GM18868 (cell line): ENCODE results near the gene PRR14.

ENCODE experiments used
- ATAC-seq: cut with Tn5 transposase; IDR thresholded peaks from one replicate; pipeline ENCODE4 v1.9.1; 2021; ENCODE audit warnings: mild to moderate bottlenecking, moderate library complexity; ENCODE audit not compliant: unreplicated experiment

PRR14 gene

DNA sequence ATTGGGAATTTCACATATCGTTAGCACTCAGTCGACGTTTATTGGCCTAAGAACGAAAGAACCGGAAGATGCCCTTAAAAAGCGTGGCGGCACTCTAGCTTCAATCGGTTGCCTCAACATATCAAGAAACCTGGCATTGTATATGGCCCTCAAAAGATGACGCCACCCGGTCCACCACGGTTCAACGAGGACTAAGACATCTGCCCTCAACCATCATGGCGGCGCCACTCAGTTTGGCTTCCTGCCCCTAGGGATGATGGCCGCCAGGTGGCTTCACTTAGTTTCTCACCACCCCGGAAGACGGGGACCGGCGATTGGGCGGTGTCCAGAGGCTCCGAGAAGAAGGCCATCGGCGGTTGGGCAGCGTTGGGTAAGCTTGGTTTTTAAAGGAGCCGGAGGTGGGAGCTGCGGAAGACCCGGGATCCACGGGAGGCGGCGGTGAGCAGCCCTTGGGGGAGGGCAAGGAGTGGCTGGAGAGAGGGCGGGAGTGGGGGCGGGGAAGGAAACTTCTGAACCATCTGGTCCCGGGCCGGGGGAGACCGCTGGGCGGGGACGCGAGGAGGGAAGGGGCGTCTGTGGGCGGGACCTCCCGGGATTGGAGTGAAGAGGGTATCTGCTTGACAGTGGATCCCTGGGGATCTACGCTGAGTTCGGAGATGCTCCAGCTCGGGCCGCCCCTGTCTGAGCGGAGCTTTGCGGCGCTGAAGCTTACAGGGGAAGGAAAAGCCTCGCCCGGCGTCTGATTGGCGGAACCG is at the start of gene PRR14:
PRR14 (plus strand) TSS at position 592 of the 755 bp plus-strand sequence. CDS start 686 bp downstream, outside the sequence.
- ATAC-seq, result peak; percentile 81

DNA sequence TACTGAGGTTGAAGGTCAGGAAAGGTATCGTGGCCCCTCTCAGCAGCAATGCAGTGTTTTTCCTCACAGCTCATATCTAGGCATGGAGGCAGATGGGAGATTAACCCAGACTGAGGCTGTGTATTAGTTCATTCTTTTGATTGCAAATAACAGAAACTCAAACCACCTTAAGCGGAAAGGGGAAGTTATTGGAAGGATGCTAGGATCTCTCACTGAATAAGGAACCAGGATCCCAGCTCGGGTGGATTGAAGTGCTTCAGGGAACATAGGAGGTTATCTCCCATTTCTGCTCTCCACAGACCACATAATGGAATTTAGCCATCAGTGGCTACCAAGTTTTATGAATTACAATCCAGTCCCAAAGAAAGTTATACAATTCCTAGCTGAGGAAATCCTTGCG is 48.8 kb upstream of the PRR14 start:
- ATAC-seq, result no peak

DNA sequence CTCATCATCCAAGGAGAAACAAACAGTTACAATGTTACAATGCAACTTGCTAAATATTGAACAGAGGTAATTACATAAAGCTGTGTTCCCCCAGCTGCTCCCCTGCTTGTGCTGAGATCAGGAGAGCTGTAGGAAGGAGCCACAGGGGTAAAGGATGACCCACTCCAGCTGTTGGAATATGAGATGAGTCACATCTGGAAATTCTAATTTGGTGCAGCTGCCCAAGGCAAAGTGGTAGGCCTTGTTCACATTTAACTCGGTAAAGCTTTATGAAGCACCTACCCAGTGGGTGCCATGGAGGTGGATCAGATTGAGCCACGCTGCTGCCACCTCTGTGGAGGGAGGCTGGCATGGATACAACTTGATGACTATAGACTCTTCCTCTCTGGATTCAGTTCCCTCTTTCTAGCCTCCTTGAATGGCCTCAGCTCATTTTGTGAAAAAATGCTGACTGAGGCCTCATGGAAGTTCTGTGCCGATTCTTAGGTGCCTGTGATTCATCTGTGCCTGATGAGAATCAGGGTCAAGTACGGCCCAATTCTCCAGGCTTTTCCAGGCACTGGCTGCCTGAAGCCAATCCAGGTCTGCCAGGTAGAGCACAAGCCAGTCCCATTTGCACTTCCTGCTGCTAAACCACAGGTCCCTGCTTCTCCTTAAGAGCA is 48.0 kb upstream of the PRR14 start:
- ATAC-seq, result no peak

DNA sequence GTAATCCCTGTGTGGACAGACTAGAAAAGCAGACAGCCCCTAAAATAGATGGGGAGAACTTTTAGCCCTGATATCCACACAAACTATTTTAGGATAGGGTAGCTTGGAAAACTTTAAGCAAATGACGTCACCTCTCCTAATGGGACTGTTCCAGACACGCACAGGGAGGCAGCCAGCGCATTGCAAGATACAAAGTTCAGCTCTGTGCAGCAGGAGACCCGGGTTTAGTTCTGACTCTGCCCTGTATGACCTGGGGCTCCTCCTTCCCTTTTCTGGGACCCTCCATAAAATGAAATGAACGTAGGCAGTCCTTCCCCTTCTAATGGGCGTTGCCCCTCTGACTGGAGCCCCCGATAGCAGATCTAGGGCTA is 46.8 kb upstream of the PRR14 start:
- ATAC-seq, result no peak

DNA sequence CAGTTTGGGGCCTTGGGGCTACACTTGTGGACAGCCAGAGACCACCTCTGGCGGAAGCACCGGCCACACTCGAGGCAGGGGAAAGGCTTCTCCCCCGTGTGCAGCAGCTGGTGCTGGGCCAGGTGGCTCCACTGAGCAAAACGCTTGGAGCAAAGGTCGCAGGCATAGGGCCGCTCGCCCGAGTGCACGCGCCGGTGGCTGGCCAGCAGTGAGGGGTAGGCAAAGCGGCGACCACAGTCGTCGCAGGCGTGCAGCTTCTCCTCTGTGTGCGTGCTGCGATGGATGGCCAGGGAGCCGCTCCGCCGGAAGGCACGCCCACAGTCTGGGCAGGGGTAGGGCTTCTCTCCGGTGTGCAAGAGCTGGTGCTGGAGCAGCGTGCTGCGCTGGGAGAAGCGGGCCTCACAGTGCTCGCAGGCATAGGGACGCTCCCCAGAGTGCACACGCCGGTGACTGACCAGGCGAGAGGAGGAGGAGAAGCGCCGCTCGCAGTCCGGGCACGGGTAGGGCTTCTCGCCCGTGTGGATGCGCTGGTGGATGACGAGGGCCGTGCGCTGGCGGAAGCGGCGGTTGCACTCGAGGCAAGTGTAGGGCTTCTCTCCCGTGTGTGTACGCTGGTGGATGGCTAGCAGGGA is 46.3 kb upstream of the PRR14 start:
- ATAC-seq, result no peak

DNA sequence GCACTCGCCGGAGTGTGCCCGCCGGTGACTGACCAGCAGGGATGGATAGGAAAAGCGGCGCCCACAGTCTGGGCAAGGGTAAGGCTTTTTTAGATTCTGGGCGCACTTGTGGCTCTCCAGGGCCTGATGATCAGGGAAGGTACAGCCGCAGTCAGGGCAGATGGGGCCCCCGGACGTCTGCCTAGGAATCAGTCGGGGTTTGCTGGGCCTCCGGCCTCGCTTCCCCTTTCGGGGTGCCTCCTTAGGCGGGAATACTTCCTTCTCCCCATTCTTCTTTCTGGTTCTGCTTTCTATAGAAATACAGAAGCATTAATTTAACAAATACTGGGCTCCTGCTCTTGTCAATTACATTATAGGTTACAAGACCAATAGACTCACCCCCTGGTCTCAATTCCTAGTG is 45.6 kb upstream of the PRR14 start:
- ATAC-seq, result no peak

DNA sequence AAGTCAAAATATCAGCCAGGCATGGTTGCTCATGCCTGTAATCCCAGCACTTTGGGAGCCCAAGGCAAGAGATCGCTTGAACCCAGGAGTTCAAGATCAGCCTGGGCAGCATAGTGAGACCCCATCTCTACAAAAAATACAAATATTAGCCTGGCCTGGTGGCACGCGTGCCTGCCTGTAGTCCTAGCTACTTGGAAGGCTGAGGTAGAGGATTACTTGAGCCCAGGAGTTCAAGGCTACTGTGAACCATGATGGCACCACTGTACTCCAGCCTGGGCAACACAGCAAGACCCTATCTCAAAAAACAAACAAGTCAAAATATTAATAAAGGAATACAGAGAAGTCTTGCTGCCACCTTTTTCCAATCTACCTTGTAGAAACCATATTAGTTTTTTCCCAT is 44.8 kb upstream of the PRR14 start:
- no peak for ATAC-seq

DNA sequence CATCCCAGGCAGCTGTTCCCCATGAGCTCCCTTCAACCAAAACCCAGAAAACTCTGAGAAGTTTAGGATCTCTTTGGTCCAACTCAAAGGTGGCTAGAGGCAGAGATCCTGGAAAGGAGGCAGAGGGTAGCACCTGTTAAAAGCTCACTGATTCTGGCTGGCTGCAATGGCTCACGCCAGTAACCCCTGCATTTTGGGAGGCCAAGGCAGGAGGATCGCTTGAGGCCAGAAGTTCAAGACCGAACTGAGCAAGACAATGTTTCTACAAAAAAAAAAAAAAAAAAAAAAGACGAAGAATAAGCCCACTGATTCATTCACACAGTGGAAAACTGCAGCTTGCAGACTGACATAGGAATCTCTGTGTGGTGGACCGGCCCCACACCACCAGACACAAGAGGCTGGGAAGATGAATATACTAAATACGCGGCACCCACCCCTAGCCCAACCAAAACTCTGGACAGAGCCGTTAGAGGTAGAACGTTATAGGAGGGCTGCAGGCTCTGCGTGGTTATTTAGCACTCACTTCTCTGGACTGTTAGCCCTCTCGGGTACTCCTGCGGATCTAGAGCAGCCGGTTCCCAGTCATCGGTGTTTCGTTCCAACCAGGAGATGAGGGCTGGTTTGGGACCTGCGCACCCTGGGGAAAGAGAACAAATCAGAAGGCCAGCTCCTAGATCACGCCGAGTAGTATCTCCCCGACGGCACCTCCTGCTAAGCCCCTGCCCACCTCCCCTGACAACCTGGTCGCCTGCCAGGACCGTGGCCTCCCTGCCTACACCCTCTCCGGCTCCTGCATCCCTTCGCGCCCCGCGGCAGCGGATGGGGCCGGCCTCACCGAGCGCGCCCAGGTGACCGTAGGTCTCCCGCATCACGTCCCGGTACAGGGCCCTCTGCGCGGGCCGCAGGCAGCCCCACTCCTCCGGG is 41.5 kb upstream of the PRR14 start:
- peak; percentile 8 for ATAC-seq

DNA sequence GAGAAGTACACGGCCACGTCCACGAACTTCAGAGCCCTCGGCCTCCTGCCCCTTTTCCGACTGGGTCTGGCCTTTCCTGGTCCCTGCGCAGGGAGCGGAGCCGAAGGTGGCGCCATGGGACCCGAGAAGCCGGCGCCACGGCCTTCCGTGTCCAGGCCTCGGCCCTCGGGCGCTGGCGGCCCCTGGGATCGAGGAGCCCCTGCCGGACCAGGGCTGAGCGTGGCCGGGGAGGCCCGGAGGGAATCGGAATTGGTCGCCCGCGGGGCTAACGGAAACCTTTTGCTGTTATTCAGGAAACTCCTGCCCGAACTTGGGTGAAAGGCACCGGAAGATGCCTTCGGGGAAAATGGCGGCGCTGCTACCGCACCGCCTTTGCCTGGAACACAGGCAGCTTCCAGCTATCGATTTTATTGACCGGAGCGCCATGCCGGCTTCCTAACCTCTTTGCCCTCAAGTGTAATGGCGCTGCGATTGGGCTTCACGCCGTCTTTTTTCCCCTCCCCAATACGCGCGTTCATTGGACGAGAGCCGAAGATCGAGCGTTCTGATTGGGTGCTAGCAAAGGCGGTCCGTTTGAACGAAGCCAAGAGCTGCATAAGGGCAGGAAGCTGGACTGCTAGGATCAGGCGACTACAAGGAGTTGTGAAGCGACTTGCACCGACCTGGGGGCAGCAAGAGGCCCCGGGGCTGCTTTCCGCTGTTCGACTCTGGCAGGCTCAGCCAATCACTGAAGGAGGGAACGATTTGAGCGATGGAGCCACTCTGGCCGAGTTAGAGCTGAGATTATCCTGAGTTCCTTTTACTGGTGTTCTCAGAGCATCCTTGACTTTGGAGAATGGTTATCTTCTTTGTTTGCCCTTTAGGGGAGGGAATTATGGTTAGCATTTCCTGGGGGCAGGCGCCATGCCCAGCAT is 40.6 kb upstream of the PRR14 start, which contains the start of gene ZNF689:
ZNF689 (minus strand) TSS at position 464 of the 914 bp plus-strand sequence; CDS start at position 116, 348 bp downstream.
- peak; percentile 93 for ATAC-seq

DNA sequence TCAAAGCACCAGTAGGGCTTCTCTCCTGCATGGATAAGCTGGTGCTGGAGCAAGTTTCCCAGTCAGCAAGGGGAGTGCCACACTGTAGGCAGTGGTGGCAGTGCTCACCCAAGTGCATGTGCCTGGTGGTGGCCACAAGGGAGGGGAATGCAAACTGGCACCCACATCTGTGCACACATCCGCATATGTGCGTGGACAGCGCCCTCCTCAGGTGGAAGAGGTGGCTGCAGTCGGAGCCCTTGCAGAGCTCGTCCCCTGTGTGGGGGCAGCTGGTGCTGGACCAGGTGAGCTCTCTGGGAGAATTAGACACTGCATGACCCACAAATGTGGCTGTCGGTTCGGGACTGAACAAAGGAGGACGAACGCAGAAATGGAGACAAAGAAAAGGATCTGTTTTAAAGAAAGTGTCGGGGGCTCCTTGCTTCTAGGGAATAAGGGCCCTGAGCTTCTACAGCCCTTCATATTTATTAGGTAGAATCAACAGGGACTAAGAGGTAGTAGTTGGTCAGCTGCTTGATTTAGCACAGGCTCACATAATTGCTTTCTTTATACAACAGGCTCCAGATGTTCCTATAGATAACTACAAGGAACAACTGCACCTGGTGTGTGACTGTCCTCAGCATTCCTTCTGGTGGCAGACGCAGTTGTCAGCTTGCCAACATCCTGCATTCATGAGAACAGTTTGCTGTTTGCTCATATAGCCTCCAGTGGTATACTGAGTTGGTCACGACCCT is 35.2 kb upstream of the PRR14 start:
- no peak for ATAC-seq

DNA sequence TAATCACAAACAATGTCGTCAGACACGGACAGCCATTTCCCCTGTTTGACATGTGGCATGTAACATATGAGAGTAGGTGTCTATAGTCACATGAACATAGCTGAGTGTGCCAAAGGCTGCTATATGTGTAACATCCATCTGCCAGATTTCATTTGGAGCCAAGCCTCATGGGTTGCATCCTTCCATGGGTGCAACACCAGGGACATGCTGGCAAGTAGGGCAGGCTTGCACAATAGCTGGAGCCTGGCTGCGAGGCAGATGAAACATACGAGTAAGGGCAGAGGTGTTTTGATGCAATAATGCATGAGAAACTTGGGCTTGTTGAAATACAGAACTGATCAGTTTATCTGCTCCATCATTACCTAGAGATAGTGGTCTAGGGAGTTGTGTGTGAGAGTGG is 31.6 kb upstream of the PRR14 start:
- no peak for ATAC-seq

DNA sequence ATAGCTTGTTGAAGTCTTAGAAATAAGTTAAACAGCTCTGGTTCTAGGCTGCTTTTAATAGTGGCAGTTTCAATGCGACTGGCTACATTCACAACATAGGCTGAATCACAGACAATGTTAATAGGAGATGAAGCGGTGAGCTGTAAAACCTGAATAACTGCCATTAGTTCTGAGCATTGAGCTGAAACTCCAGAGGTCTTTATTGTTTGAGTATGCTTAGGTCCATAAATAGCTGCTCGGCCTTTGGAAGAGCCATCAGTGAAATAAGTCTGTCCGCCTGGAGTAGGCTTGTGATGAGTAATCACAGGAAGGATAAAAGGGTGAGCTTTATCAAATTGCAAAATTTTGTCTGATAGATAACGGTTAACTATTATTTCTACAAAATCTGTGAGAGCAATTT is 31.1 kb upstream of the PRR14 start:
- no peak for ATAC-seq

DNA sequence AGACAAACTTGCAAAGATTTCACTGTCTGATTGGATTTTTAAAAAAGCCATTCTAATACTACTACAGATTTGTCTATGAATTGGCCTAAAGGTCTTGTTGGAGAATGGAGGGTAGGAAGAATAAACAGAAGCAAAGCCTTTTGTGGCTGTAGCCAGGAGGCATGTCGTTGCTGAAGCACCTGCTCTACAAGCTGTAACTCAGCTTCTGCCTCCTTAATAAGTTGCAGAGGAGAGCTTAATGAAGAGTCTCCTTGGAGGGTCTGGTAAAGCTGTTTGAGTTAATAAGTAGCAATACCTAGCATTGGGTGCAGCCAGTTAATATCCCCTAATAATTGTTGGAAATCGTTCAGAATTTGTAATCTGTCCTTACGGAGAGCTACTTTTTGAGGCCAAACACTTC is 30.6 kb upstream of the PRR14 start:
- ATAC-seq, result no peak

DNA sequence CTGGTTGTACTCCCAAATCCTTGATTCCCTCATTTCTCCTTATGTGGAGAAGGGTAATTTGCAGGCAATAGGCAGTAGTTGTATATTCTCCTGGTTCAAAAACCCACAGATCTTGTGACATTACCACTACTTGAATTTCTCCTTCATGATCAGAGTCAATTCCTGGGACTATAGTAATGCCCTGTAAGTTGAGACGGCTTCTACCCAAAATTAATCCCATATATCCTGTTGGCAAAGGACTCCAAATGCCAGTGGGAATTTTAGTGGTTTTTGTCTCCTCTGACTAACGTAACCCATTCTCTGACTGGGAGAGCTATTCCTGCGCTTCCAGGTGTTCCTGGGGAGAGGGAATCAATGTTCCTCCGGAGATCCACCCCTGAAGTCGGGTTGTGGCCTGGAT is 29.0 kb upstream of the PRR14 start:
- no peak for ATAC-seq

DNA sequence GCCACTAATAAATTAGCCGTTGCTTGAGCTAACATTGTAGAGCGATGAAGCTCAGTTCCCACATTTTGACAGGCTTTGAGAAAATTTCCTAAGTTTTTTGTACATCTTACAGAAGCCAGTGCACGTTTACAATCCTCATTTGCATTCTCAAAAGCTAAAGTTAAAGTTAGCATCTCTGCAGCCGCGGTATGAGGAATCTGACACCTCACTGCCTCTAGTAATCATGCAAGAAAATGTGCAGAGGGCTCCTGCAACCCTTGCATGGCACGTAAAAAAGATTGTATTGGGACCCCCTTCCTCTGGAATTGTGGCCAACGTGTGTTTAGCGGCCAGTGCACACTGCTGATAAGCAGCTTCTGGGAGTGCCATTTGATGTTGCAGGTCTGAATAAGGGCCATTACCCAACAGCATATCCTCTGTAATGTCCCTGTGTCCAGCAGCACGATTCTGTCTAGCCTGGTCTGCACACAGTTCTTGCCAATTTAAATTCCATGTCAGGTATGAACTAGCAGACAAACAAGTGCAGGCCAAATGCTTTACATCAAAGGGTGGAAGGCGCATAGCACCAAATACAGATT is 28.2 kb upstream of the PRR14 start:
- no peak for ATAC-seq

DNA sequence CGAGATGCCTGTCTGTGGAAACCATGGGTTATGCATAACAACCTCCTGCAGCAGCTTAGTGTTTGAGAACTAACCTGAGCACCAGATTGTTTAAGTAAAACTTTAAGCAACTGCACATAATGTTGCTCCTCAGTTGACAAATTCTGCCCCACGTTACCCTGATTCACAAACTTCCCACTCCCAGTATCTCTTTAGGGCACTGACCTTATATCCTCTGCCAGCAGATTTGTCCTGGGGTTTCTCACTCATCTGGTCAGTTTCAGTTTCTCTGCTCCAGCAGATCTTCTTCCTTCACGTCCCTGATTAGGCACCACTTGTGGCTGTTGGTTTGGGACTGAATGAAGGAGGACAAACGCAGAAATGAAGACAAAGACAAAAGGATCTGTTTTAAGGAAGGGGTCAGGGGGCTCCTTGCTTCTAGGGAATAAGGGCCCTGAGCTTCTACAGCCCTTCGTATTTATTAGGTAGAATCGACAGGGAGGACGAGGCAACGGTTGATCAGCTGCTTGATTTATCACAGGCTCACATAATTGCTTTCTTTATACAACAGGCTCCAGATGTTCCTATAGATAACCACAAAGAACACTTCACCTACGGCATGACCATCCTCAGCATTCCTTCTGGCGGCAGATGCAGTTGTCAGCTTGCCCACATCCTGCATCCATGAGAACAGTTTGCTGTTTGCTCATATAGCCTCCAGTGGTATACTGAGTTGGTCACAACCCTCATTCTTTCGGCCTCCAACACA is 27.1 kb upstream of the PRR14 start:
- no peak for ATAC-seq

DNA sequence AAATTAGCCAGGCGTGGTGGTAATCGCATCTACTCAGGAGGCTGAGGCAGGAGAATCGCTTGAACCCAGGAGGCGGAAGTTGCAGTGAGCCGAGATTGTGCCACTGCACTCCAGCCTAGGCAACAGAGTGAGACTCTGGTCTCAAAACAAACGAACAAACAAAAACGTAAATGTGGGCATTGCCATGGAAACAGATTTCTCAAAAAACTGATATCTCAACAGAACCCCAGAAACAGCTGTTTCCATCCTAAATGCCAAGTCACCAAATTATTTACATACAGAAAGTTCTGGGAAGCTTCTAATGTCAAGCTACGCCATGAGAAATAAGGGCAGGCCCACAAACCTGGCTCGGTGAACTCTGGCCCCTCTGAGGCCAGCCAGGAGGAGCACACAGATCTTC is 24.5 kb upstream of the PRR14 start:
- no peak for ATAC-seq
